Measurements from ENCODE around the gene PRTN3.

GRCh38 chr19:803686-804418 lies 36.9 kb upstream of the PRTN3 start:
- no peak for TF ChIP-seq OSR1 (CRISPR knock-in tag; IDR thresholded peaks at IDR 0.05)
- TF ChIP-seq ZNF565 (CRISPR knock-in tag; conservative IDR thresholded peaks at IDR 0.05; ENCODE audit: low read depth), result no peak
- TF ChIP-seq SNAI2 (CRISPR knock-in tag; IDR thresholded peaks at IDR 0.05), result no peak
